Chondrocyte (in vitro differentiated cells): ENCODE results near the gene DENND1A. TPM values are rescaled to one million over a fixed set of nuclear protein-coding genes. Genes with fewer than 3 reads are reported as not detected.

Source experiments
- DNase-seq: peaks from one replicate; pipeline ENCODE4 v3.0.0; 2021; ENCODE audit warnings: mixed read lengths, low spot score
- H3K27ac Mint-ChIP-seq: one replicate; pipeline ENCODE4 v1.8.0; 2021; ENCODE audit warnings: mild to moderate bottlenecking, moderate library complexity, mixed read lengths; ENCODE audit not compliant: unreplicated experiment
- H3K27me3 Mint-ChIP-seq: 2 replicates; pipeline ENCODE4 v1.8.0; 2021; ENCODE audit warnings: low read depth, mixed read lengths
- H3K36me3 Mint-ChIP-seq: 2 replicates; pipeline ENCODE4 v1.8.0; 2021; ENCODE audit warnings: low read depth, mixed read lengths
- H3K4me1 Mint-ChIP-seq: 2 replicates; pipeline ENCODE4 v1.8.0; 2021; ENCODE audit warnings: low read depth, mild to moderate bottlenecking, mixed read lengths
- H3K4me3 Mint-ChIP-seq: one replicate; pipeline ENCODE4 v1.8.0; 2021; ENCODE audit warnings: mild to moderate bottlenecking, moderate library complexity, mixed read lengths; ENCODE audit not compliant: unreplicated experiment
- H3K9me3 Mint-ChIP-seq: 2 replicates; pipeline ENCODE4 v1.8.0; 2021; ENCODE audit warnings: low read depth, mixed read lengths
- CTCF ChIP-seq: fragments of 200-600 bp; sonication (generic); IDR thresholded peaks from 2 replicates; pipeline ENCODE4 v1.5.0; 2021; ENCODE audit warnings: antibody characterized with exemption, mild to moderate bottlenecking, moderate library complexity
- total RNA-seq: library from RNA; stranded (reverse); gene quantifications from 3 replicates; pipeline ENCODE4 v1.2.1, GENCODE V29; 2021

The DENND1A gene
- total RNA-seq, 1 donor from 2014 or later, result 15.3 TPM

GRCh38 chr9:123851851-123852250 lies 78.1 kb downstream of the DENND1A start:
- Mint-ChIP-seq H3K9me3 (peaks cover 11% of the 10 kb centered on the region), H3K36me3 (peaks cover 9% of the 10 kb centered on the region), H3K27me3 (no peaks in the 10 kb centered on the region), H3K4me1 (no peaks in the 10 kb centered on the region), H3K27ac (no peak overlapping the region), H3K4me3 (no peak overlapping the region)
- TF ChIP-seq CTCF, result no peak
- DNase-seq, result no peak

- Mint-ChIP-seq H3K4me1 (no peaks in the 10 kb centered on the region), H3K27ac (no peak overlapping the region), H3K27me3 (no peaks in the 10 kb centered on the region), H3K36me3 (peaks cover 11% of the 10 kb centered on the region), H3K4me3 (no peak overlapping the region), H3K9me3 (peaks cover 24% of the 10 kb centered on the region)
- no peak for DNase-seq
- no peak for TF ChIP-seq CTCF
These were observed 81.4 kb downstream of the DENND1A start for GRCh38 chr9:123848447-123849085.

GRCh38 chr9:123846966-123847365 lies 83.0 kb downstream of the DENND1A start:
- peaks cover 12% of the 10 kb centered on the region for H3K36me3 Mint-ChIP-seq
- no peak for DNase-seq
- TF ChIP-seq CTCF, result no peak
- no peaks in the 10 kb centered on the region for H3K4me1 Mint-ChIP-seq
- peaks cover 29% of the 10 kb centered on the region for H3K9me3 Mint-ChIP-seq
- no peak overlapping the region for H3K27ac Mint-ChIP-seq
- H3K4me3 Mint-ChIP-seq, result no peak overlapping the region
- H3K27me3 Mint-ChIP-seq, result no peaks in the 10 kb centered on the region

- no peaks in the 10 kb centered on the region for H3K4me1 Mint-ChIP-seq
- H3K27me3 Mint-ChIP-seq, result no peaks in the 10 kb centered on the region
- no peak for TF ChIP-seq CTCF
- peaks cover 12% of the 10 kb centered on the region for H3K36me3 Mint-ChIP-seq
- H3K9me3 Mint-ChIP-seq, result peaks cover 29% of the 10 kb centered on the region
- no peak overlapping the region for H3K27ac Mint-ChIP-seq
- no peak overlapping the region for H3K4me3 Mint-ChIP-seq
- DNase-seq, result no peak
These were observed 86.2 kb downstream of the DENND1A start for GRCh38 chr9:123843703-123844102.

GRCh38 chr9:123835821-123836220 lies 94.1 kb downstream of the DENND1A start:
- Mint-ChIP-seq H3K36me3 (no peaks in the 10 kb centered on the region), H3K9me3 (peaks cover 11% of the 10 kb centered on the region), H3K4me1 (peaks cover 15% of the 10 kb centered on the region), H3K27ac (no peak overlapping the region), H3K4me3 (no peak overlapping the region), H3K27me3 (no peaks in the 10 kb centered on the region)
- TF ChIP-seq CTCF, result no peak
- DNase-seq, result no peak
